Testis (tissue), 3 donors: ENCODE results near the gene PCBP3. TPM values are rescaled to one million over a fixed set of nuclear protein-coding genes. Genes with fewer than 3 reads are reported as not detected.
"Not testable (repeated sequence)": the region's sequence is repeated elsewhere in the genome, so short reads cannot be mapped to it uniquely, and the experiment has no call there.

Experiments used
- DNase-seq: peaks from one replicate; pipeline ENCODE4 v3.0.0-alpha.2; 2019
- H3K27ac ChIP-seq, 2 donors: fragments of 200-600 bp; sonication (generic); one replicate each; pipeline ENCODE4 v1.5.1; 2019
- H3K27me3 ChIP-seq: fragments of 200-600 bp; sonication (generic); one replicate; pipeline ENCODE4 v1.5.1; 2019
- H3K36me3 ChIP-seq: fragments of 200-600 bp; sonication (generic); one replicate; pipeline ENCODE4 v1.5.1; 2017; ENCODE audit warnings: low read depth; ENCODE audit errors: missing control alignments
- H3K4me1 ChIP-seq: fragments of 200-600 bp; sonication (generic); one replicate; pipeline ENCODE4 v1.5.1; 2019
- H3K4me3 ChIP-seq, 2 donors: fragments of 200-600 bp; sonication (generic); one replicate each; pipeline ENCODE4 v1.5.1; 2017 to 2019
- H3K9me3 ChIP-seq: fragments of 200-600 bp; sonication (generic); one replicate; pipeline ENCODE4 v1.5.1; 2017
- POLR2A ChIP-seq: fragments of 450-650 bp; IDR thresholded peaks from one replicate; pipeline ENCODE4 v1.6.1; 2017; ENCODE audit warnings: antibody characterized with exemption, mild to moderate bottlenecking, moderate library complexity
- WGBS, 2 donors: methylation state at CpG; one replicate each; pipeline ENCODE4 v1.1.5; 2018; 5-methylcytosine and 5-hydroxymethylcytosine counted together
- intact Hi-C: fragments of 100-400 bp; cut with DNase I; formaldehyde crosslinking; loops from one replicate; pipeline ENCODE4 v1.15.1; 2023; ENCODE audit warnings: low total_unique reads
- polyA plus RNA-seq: library from polyadenylated mRNA; stranded (reverse); fragments of 350-450 nt; fragmentation: Illumina TruSeq; extraction: RNeasy Lipid Tissue Mini Kit (QIAGEN cat#74804); gene quantifications from one replicate; pipeline ENCODE4 v1.2.3, GENCODE V29; 2014; ENCODE audit warnings: low read depth, low replicate concordance; ENCODE audit not compliant: insufficient read depth
- total RNA-seq, 2 donors: library from RNA; depleted of rRNA; stranded (reverse); fragments of >200 nt; gene quantifications; one replicate each; pipeline ENCODE4 v1.2.3, GENCODE V29; 2016
- TF ChIP-seq, protein P1 (sequence below), 3 experiments: fragments of 450-650 bp in 2 of 3; fragments of 200-600 bp in 1 of 3; sonication (generic) in 1 of 3; IDR thresholded peaks; one replicate each; pipeline ENCODE4 v1.5.1; 2016 to 2019; ENCODE audit warnings: antibody characterized with exemption in 3 of 3, mild to moderate bottlenecking in 2 of 3, moderate library complexity in 1 of 3

Gene PCBP3
- total and polyA plus RNA-seq, 3 donors from 2014 or later = 35.7 to 58.3 (median 38.0) TPM

GRCh38 chr21:45622416-45623097, 21.0 kb upstream of the PCBP3 start:
- H3K27me3 ChIP-seq = no peaks in the 10 kb centered on the region
- H3K9me3 ChIP-seq = no peaks in the 10 kb centered on the region
- 77 to 79% methylated on average over 16 to 19 of the region's 19 CpGs for WGBS, 2 donors
- DNase-seq = no peak
- TF ChIP-seq POLR2A = no peak
- TF ChIP-seq, protein P1, sequence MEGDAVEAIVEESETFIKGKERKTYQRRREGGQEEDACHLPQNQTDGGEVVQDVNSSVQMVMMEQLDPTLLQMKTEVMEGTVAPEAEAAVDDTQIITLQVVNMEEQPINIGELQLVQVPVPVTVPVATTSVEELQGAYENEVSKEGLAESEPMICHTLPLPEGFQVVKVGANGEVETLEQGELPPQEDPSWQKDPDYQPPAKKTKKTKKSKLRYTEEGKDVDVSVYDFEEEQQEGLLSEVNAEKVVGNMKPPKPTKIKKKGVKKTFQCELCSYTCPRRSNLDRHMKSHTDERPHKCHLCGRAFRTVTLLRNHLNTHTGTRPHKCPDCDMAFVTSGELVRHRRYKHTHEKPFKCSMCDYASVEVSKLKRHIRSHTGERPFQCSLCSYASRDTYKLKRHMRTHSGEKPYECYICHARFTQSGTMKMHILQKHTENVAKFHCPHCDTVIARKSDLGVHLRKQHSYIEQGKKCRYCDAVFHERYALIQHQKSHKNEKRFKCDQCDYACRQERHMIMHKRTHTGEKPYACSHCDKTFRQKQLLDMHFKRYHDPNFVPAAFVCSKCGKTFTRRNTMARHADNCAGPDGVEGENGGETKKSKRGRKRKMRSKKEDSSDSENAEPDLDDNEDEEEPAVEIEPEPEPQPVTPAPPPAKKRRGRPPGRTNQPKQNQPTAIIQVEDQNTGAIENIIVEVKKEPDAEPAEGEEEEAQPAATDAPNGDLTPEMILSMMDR (IDR thresholded peaks at IDR 0.05) = no peak
- no peak overlapping the region for H3K27ac ChIP-seq
- intact Hi-C loops = no loop called here
- no peaks in the 10 kb centered on the region for H3K36me3 ChIP-seq
- no peak overlapping the region for H3K4me3 ChIP-seq
- H3K4me1 ChIP-seq = no peaks in the 10 kb centered on the region

- WGBS, 2 donors = 82 to 83% methylated on average over 7 of the region's 7 CpGs
- TF ChIP-seq, protein P1 (IDR thresholded peaks at IDR 0.05) = no peak
- no peak for TF ChIP-seq POLR2A
These were observed 20.1 kb upstream of the PCBP3 start for GRCh38 chr21:45623436-45623835.

DNA sequence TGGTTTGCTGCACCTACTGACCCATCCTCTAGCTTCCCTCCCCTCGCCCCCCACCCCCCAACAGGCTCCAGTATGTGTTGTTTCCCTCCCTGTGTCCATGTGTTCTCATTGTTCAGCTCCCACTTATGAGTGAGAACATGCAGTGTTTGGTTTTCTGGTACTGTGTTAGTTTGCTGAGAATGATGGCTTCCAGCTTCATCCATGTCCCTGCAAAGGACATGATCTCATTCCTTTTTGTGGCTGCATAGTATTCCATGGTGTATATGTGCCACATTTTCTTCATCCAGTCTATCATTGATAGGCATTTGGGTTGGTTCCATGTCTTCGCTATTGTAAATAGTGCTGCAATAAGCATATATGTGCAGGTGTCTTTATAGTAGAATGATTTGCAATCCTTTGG, 17.4 kb upstream of the PCBP3 start:
- H3K4me1 ChIP-seq, H3K9me3 ChIP-seq, H3K27ac ChIP-seq, intact Hi-C loops, DNase-seq, H3K27me3 ChIP-seq, H3K36me3 ChIP-seq, H3K4me3 ChIP-seq: not testable (repeated sequence)
- WGBS, 2 donors = 82 to 90% methylated on average over 2 of the region's 2 CpGs

More at GRCh38 chr21:45623436-45623835, 20.1 kb upstream of the PCBP3 start:
- no peak for DNase-seq
- no peak overlapping the region for H3K4me3 ChIP-seq
- intact Hi-C loops = no loop called here
- H3K27ac ChIP-seq = no peak overlapping the region
- H3K9me3 ChIP-seq = no peaks in the 10 kb centered on the region
- no peaks in the 10 kb centered on the region for H3K27me3 ChIP-seq
- H3K36me3 ChIP-seq = no peaks in the 10 kb centered on the region
- no peaks in the 10 kb centered on the region for H3K4me1 ChIP-seq

DNA sequence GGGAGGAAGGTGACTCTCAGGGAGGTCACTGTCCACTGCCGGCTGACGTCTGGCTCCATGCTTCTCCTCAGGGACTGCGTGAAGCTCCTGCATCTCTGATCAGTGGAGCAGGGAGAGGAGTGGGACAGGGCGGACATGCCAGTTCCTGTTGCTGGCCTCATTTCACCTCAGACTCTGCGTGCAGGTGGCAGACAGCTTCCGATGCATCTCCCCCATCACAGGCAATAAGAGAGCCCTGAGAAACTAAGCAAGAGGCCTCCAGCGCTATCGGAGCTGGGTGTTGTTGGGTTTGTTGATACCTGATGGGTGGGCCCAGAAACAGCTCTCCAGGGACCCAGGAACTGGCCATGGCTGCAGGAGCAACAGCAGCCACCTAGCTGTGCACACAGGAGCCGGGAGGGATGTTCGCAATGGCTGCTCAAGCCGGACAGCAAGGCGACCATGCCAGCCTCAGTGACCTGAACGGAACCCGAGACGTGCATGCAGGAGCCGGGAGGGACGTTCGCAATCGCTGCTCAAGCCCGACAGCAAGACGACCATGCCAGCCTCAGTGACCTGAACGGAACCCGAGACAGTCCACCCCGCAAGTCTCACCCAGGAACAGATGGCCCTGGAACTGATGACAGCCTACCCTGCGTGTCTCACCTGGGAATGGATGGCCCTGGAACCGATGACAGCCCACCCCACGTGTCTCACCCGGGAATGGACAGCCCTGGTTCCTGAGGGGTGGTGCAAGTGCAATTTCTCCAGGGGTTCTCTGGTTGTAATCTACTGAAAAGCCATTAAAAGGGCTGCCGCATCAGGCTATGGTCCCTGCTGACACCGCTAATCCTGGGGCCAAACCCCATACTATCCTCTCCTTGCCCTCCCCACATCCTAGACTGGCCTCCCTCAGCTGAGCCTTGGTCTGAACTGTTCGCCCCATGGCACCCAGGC, 14.2 kb upstream of the PCBP3 start:
- intact Hi-C loops = no loop called here
- WGBS, 2 donors = 86 to 91% methylated on average over 23 to 31 of the region's 31 CpGs
- no peak for DNase-seq

More for the DNA sequence above, 14.2 kb upstream of the PCBP3 start:
- H3K9me3 ChIP-seq = no peaks in the 10 kb centered on the region
- TF ChIP-seq, protein P1 (IDR thresholded peaks at IDR 0.05) = no peak
- TF ChIP-seq POLR2A = no peak
- H3K4me3 ChIP-seq = no peak overlapping the region
- no peaks in the 10 kb centered on the region for H3K27me3 ChIP-seq
- H3K27ac ChIP-seq = no peak overlapping the region
- H3K36me3 ChIP-seq = no peaks in the 10 kb centered on the region
- no peaks in the 10 kb centered on the region for H3K4me1 ChIP-seq
